ENCODE results near the gene COL9A3.

The COL9A3 gene

GRCh38 chr20:62796699-62797491 lies 20.0 kb upstream of the COL9A3 start:
- DNase-seq = no peak

GRCh38 chr20:62797671-62798532 lies 18.9 kb upstream of the COL9A3 start:
- no peak for DNase-seq

GRCh38 chr20:62799036-62799435 lies 17.8 kb upstream of the COL9A3 start:
- no peak for DNase-seq

GRCh38 chr20:62799459-62799858 lies 17.4 kb upstream of the COL9A3 start:
- no peak for DNase-seq

- no peak for DNase-seq
Measured at GRCh38 chr20:62799873-62800272, 17.0 kb upstream of the COL9A3 start.

GRCh38 chr20:62800314-62801259 lies 16.3 kb upstream of the COL9A3 start:
- peak in 16 of 56 donors; percentile 11 to 76 (median 37) for DNase-seq

- DNase-seq = no peak
Measured at GRCh38 chr20:62801284-62802010, 15.4 kb upstream of the COL9A3 start.

- DNase-seq = peak in 1 of 56 donors; percentile 46
Measured at GRCh38 chr20:62802026-62802712, 14.7 kb upstream of the COL9A3 start.

GRCh38 chr20:62804021-62804626 lies 12.7 kb upstream of the COL9A3 start:
- DNase-seq = peak in 9 of 56 donors; percentile 37 to 70 (median 45)

GRCh38 chr20:62804627-62805154 lies 12.2 kb upstream of the COL9A3 start, which contains the start of gene OGFR:
Gene OGFR, plus strand, starts transcription at chr20:62804835. Its CDS starts 25 bp downstream, at chr20:62804860.
- DNase-seq = peak in 41 of 56 donors; percentile 15 to 77 (median 45)

GRCh38 chr20:62805155-62805710 lies 11.6 kb upstream of the COL9A3 start:
- peak in 3 of 56 donors; percentile 24 to 59 (median 25) for DNase-seq

- DNase-seq = peak in 1 of 56 donors; percentile 24
Measured at GRCh38 chr20:62805711-62806382, 11.0 kb upstream of the COL9A3 start.

- DNase-seq = no peak
Measured at GRCh38 chr20:62806383-62807050, 10.3 kb upstream of the COL9A3 start.

- DNase-seq = no peak
Measured at GRCh38 chr20:62807444-62808210, 9.2 kb upstream of the COL9A3 start.

- peak in 45 of 56 donors; percentile 11 to 82 (median 45) for DNase-seq
Measured at GRCh38 chr20:62808211-62808865, 8.5 kb upstream of the COL9A3 start.
